Measurements from ENCODE around the gene LDAF1. TPM values are rescaled to one million over a fixed set of nuclear protein-coding genes. Genes with fewer than 3 reads are reported as not detected.

LDAF1 gene
- total RNA-seq, 1 donor from 2014 or later = 129 TPM

DNA sequence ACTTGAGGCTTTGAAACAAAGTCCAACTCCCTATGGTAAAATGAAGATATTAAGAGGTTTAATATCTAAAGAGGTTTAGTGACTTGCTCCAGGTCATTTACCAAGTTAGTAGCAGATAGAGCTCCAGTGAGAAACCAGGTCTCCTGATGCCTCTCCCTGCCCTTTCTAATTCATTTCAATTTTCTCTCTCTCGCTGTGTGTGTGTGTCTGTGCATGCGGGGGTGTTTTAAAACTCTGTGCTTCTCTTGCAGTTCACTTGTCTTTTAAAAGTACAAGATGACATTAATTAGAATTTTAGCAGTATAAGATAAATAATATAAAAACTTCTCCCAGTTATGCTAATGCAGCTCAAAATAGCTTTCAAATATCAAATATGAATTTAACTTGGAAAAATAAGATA, 61.1 kb downstream of the LDAF1 start:
- DNase-seq (ENCODE audit: missing footprints) = no peak
- no peak for ATAC-seq
- intact Hi-C loops (cut with DNase I) = no loop called here

DNA sequence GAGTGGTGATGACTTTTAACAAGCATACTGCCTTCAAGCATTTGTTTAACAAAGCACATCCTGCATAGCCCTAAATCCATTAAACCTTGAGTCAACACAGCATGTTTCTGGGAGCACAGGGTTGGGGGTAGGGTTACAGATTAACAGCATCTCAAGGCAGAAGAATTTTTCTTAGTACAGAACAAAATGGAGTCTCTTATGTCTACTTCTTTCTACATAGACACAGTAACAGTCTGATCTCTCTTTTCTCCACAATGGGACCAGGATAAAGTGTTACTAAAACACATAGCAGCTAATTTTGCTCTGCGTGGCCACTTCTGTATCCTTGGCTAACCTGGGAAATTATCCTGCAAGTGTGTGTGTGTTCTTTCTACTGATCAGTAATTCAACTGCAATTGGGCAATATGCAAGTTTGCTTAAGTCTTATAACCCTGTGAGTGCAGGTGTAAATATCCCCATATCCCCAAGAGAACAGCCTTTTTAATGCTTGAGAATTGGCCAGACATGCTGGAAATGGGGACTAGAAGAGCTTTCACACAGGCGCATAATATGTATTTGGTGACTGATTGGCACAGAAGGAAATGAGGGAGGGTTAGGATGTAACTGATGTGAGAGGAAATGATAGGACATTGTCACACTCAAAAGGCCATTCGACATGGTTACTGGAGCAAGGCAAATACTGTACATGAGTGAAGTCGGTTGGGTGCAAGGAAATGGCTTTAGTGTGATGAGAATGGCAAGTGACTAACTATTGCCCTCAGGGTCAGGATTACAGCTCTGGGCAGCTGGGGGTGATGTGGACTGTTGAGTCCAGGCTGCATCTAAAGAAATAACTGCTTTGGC, 64.2 kb downstream of the LDAF1 start:
- no peak for ATAC-seq
- intact Hi-C loops (cut with DNase I) = no loop called here
- DNase-seq (ENCODE audit: missing footprints) = no peak

DNA sequence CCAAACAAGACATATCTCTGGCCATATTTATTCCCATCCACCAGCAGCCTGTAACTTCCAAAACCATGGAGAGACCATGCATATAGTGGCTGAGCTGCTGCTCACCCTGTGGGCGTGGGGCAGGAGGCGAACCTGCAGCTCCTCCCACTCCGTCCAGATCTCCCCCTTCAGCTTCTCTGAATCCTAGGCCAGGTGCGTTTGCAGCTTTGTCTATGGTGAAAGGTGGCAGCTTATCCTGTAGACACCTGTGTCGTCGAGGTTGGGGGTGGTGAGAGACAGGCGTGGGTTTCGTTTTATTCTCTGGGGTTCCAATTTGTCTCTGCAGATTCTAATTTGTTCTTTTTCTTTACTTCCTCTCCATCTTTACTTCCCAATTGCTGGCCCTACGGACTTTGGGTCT, 65.3 kb downstream of the LDAF1 start:
- ATAC-seq (no peak), DNase-seq (ENCODE audit: missing footprints) (no peak)
- intact Hi-C loops (cut with DNase I) = no loop called here

GRCh38 chr16:21224800-21225199, 66.3 kb downstream of the LDAF1 start:
- DNase-seq (ENCODE audit: missing footprints) = no peak
- no peak for ATAC-seq
- intact Hi-C loops (cut with DNase I) = no loop called here

GRCh38 chr16:21226749-21227148, 68.3 kb downstream of the LDAF1 start:
- intact Hi-C loops (cut with DNase I) = no loop called here

GRCh38 chr16:21227866-21228265, 69.4 kb downstream of the LDAF1 start:
- intact Hi-C loops (cut with DNase I) = no loop called here
- no peak for ATAC-seq
- DNase-seq (ENCODE audit: missing footprints) = no peak

More at GRCh38 chr16:21226749-21227148, 68.3 kb downstream of the LDAF1 start:
- no peak for DNase-seq (ENCODE audit: missing footprints)
- ATAC-seq = no peak

GRCh38 chr16:21228361-21228872, 69.9 kb downstream of the LDAF1 start:
- no peak for DNase-seq (ENCODE audit: missing footprints)
- no peak for ATAC-seq
- intact Hi-C loops (cut with DNase I) = no loop called here

Other genes with a start within 250 kb of the LDAF1 start
- 1.0 TPM for gene DNAH3, start 7.8 kb upstream of the LDAF1 start, total RNA-seq
- not detected for gene ZP2, start 52.9 kb downstream of the LDAF1 start, total RNA-seq
- not detected for gene ANKS4B, start 75.0 kb downstream of the LDAF1 start, total RNA-seq
- 63.3 TPM for gene CRYM, start 119.6 kb downstream of the LDAF1 start, total RNA-seq

Measured in Right ventricle myocardium inferior (tissue), 1 donor.